PC-9 (cell line): ENCODE measurements around the gene RUNX2. TPM values are rescaled to one million over a fixed set of nuclear protein-coding genes. Genes with fewer than 3 reads are reported as not detected.

Source experiments
- BruUV-seq: library from RNA; stranded (reverse); fragments of 400-500 nt; replicated peaks from 2 replicates; lab custom pipeline; 2021; lab: Mats Ljungman, UMichigan
- CTCF ChIA-PET: fragments of 300-600 bp; sonication (Branson Sonifier 250); formaldehyde crosslinking; loops from one replicate; lab custom pipeline; 2022; ENCODE audit warnings: antibody characterized with exemption; lab: Charles Lee
- POLR2A ChIA-PET: fragments of 300-600 bp; sonication (Branson Sonifier 250); formaldehyde crosslinking; loops from one replicate; lab custom pipeline; 2022; ENCODE audit warnings: antibody characterized with exemption; ENCODE audit not compliant: unreplicated experiment; lab: Charles Lee
- DNase-seq, 2 experiments: peaks; one replicate each; pipeline versions ENCODE4 v3.0.0 to v3.0.0-alpha.2; 2015 to 2022; ENCODE audit warnings: mixed read lengths in 1 of 2
- H2AFZ ChIP-seq: fragments of 200-600 bp; sonication (generic); 2 replicates; pipeline ENCODE4 v1.8.1; 2017; ENCODE audit warnings: antibody characterized with exemption
- H3F3A ChIP-seq: fragments of 200-600 bp; sonication (generic); 2 replicates; pipeline ENCODE4 v1.8.1; 2017; ENCODE audit warnings: antibody characterized with exemption, mild to moderate bottlenecking, low read depth; ENCODE audit not compliant: insufficient read depth
- H3K27ac ChIP-seq: fragments of 200-600 bp; sonication (generic); 2 replicates; pipeline ENCODE4 v1.6.1; 2016; ENCODE audit warnings: mixed run types
- H3K27me3 ChIP-seq: fragments of 200-600 bp; sonication (generic); 2 replicates; pipeline ENCODE4 v1.6.1; 2016; ENCODE audit warnings: low read depth, mixed run types; ENCODE audit not compliant: insufficient read depth
- H3K36me3 ChIP-seq: fragments of 200-600 bp; sonication (generic); 2 replicates; pipeline ENCODE4 v1.6.1; 2016; ENCODE audit warnings: low read depth, mixed run types
- H3K4me1 ChIP-seq: fragments of 200-600 bp; sonication (generic); replicated peaks from 2 replicates; pipeline ENCODE4 v1.6.1; 2016; ENCODE audit warnings: mixed run types; ENCODE audit not compliant: insufficient read depth
- H3K4me2 ChIP-seq: fragments of 200-600 bp; sonication (generic); 2 replicates; pipeline ENCODE4 v1.6.1; 2017; ENCODE audit warnings: mixed run types
- H3K4me3 ChIP-seq: fragments of 200-600 bp; sonication (generic); 2 replicates; pipeline ENCODE4 v1.6.1; 2016; ENCODE audit warnings: mixed run types
- H3K79me2 ChIP-seq: fragments of 200-600 bp; sonication (generic); 2 replicates; pipeline ENCODE4 v1.6.1; 2017; ENCODE audit warnings: low read depth, mixed run types
- H3K9me2 ChIP-seq: fragments of 200-600 bp; sonication (generic); 2 replicates; pipeline ENCODE4 v1.8.1; 2017; ENCODE audit warnings: mild to moderate bottlenecking; ENCODE audit not compliant: insufficient read depth
- H3K9me3 ChIP-seq: fragments of 200-600 bp; sonication (generic); 2 replicates; pipeline ENCODE4 v1.8.1; 2016; ENCODE audit warnings: low read depth; ENCODE audit not compliant: insufficient read depth
- H4K20me1 ChIP-seq: fragments of 200-600 bp; sonication (generic); 2 replicates; pipeline ENCODE4 v1.8.1; 2017; ENCODE audit not compliant: insufficient read depth
- CTCF ChIP-seq: fragments of 200-600 bp; sonication (generic); conservative IDR thresholded peaks from 2 replicates; pipeline ENCODE4 v1.6.1; 2017; ENCODE audit warnings: mixed run types, antibody characterized with exemption, mild to moderate bottlenecking, moderate library complexity
- EZH2 ChIP-seq: fragments of 200-600 bp; sonication (generic); IDR thresholded peaks from 2 replicates; pipeline ENCODE4 v1.8.0; 2017; ENCODE audit warnings: antibody characterized with exemption, low read depth
- intact Hi-C: fragments of 100-400 bp; cut with micrococcal nuclease; formaldehyde crosslinking; loops from one replicate; pipeline ENCODE4 v1.10.0; 2022; ENCODE audit not compliant: unreplicated experiment
- total RNA-seq: library from RNA; stranded (reverse); gene quantifications from 2 replicates; pipeline ENCODE4 v1.2.3, GENCODE V29; 2021

The RUNX2 gene
- total RNA-seq, 1 experiment from 2014 or later: 12.5 TPM

DNA sequence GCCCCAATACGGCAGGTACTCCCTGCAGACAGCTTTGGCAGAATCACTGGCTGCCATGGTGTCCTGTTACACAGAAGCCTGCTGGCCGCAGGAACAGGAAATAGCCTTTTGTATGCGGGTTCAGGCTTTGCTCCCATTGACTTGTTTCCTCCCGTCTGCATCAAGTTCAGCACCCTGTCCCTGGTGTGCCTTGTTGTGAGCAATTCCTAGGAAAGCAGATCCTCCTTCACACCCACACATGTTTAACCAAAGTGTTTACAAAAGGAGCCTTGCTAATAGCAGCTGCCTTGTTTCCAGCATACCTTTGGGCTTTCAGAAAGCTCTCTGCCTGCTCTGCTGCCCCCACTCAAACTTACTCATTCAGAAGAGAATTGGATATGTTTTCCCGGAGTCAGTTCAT, 176.8 kb downstream of the RUNX2 start:
- intact Hi-C loops: loop anchor here (2.0 to 5.0 kb wide), 2 partner anchors 82 to 207 kb away; no protein-coding TSS in a partner anchor
- POLR2A ChIA-PET: interaction anchor here (0.7 kb wide), 1 partner anchor 144 kb away, joined by 3 read pairs; no protein-coding TSS in a partner anchor
- no peak for TF ChIP-seq EZH2
- no peak for TF ChIP-seq CTCF
- BruUV-seq: no TSS peak
- peaks cover 32% of the 10 kb centered on the region for H3K4me1 ChIP-seq
- peak in 1 of 2 experiments; percentile 56 for DNase-seq
- no peaks in the 10 kb centered on the region for H3K27me3 ChIP-seq
- H4K20me1 ChIP-seq: no peaks in the 10 kb centered on the region
- no peak overlapping the region for H3K27ac ChIP-seq
- no peak overlapping the region for H3K4me3 ChIP-seq
- H3K9me2 ChIP-seq: no peaks in the 10 kb centered on the region; the same call in 1 of the 2 replicates
- no peaks in the 10 kb centered on the region for H3K9me3 ChIP-seq
- H2AFZ ChIP-seq: no peak overlapping the region
- H3K4me2 ChIP-seq: no peak overlapping the region
- H3K36me3 ChIP-seq: no peaks in the 10 kb centered on the region
- CTCF ChIA-PET: interaction anchor here (0.7 kb wide), 1 partner anchor 102 kb away, joined by 4 read pairs; no protein-coding TSS in a partner anchor
- H3K79me2 ChIP-seq: no peaks in the 10 kb centered on the region
- H3F3A ChIP-seq: peaks cover 23% of the 10 kb centered on the region

GRCh38 chr6:45505470-45505869, 177.3 kb downstream of the RUNX2 start:
- ChIA-PET POLR2A (no interaction called here), CTCF (no interaction called here)
- H4K20me1 ChIP-seq: no peaks in the 10 kb centered on the region
- no peak overlapping the region for H3K4me3 ChIP-seq
- no peak overlapping the region for H3K4me2 ChIP-seq
- peaks cover 23% of the 10 kb centered on the region for H3F3A ChIP-seq
- H2AFZ ChIP-seq: no peak overlapping the region
- DNase-seq: no peak
- H3K27ac ChIP-seq: 0 out of 2 replicates have a peak overlapping the region, but pooled peaks have one; percentile 94
- no peaks in the 10 kb centered on the region; the same call in 1 of the 2 replicates for H3K9me2 ChIP-seq
- BruUV-seq: no TSS peak
- no peaks in the 10 kb centered on the region for H3K27me3 ChIP-seq
- intact Hi-C loops: loop anchor here (2.0 to 5.0 kb wide), 2 partner anchors 83 to 207 kb away; no protein-coding TSS in a partner anchor
- H3K36me3 ChIP-seq: no peaks in the 10 kb centered on the region
- no peak for TF ChIP-seq EZH2
- no peak for TF ChIP-seq CTCF
- peaks cover 32% of the 10 kb centered on the region for H3K4me1 ChIP-seq
- H3K9me3 ChIP-seq: no peaks in the 10 kb centered on the region
- H3K79me2 ChIP-seq: no peaks in the 10 kb centered on the region

DNA sequence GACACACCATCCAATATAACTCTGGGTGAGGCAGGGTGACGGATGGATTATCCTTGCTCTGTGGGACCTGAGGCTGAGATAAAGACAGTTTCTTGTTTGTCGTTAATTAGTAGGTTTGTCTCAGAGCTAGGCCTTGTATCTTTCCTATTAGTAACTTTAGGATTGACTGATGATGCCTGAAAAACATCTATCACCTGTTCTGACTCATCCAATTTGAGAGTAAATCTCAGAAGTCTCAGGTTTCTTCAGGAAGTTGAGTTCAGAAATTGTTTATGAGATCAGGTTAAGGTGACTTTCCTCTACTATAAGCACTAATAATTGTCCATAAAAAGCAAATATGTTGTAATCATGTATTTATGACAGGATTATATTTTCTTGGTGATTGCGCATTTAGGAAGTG, 179.1 kb downstream of the RUNX2 start:
- H3K9me2 ChIP-seq: no peaks in the 10 kb centered on the region; the same call in 1 of the 2 replicates
- peak overlapping the region; percentile 63; the same call in 1 of the 2 replicates for H2AFZ ChIP-seq
- no peaks in the 10 kb centered on the region for H3K36me3 ChIP-seq
- no peak overlapping the region for H3K4me3 ChIP-seq
- H3F3A ChIP-seq: peaks cover 23% of the 10 kb centered on the region
- no peak for TF ChIP-seq CTCF
- TF ChIP-seq EZH2: no peak
- H3K27ac ChIP-seq: peak overlapping the region; percentile 94
- H3K9me3 ChIP-seq: no peaks in the 10 kb centered on the region
- no peaks in the 10 kb centered on the region for H4K20me1 ChIP-seq
- no TSS peak for BruUV-seq
- H3K27me3 ChIP-seq: no peaks in the 10 kb centered on the region
- DNase-seq: peak; percentile 3 to 95
- intact Hi-C loops: loop anchor here (1.0 to 5.0 kb wide), 5 partner anchors 60 to 852 kb away; no protein-coding TSS in a partner anchor
- H3K4me2 ChIP-seq: peak overlapping the region; percentile 53
- H3K79me2 ChIP-seq: no peaks in the 10 kb centered on the region
- ChIA-PET CTCF (no interaction called here), POLR2A (no interaction called here)
- H3K4me1 ChIP-seq: peaks cover 32% of the 10 kb centered on the region
